Skeletal muscle tissue (tissue), 4 donors: ENCODE measurements around the gene FITM1. TPM values are rescaled to one million over a fixed set of nuclear protein-coding genes. Genes with fewer than 3 reads are reported as not detected.
"Not testable (repeated sequence)": the region's sequence is repeated elsewhere in the genome, so short reads cannot be mapped to it uniquely, and the experiment has no call there.

Source experiments
- H3K27ac ChIP-seq: one replicate; pipeline ENCODE4 v1.7.0; 2013; ENCODE audit warnings: mild to moderate bottlenecking, low read depth, low read length, inconsistent platforms
- H3K27me3 ChIP-seq, 3 donors: one replicate each; pipeline ENCODE4 v1.7.0; 2013; ENCODE audit warnings: low read length in 3 of 3; ENCODE audit not compliant: control insufficient read depth in 3 of 3, insufficient read depth in 3 of 3
- H3K36me3 ChIP-seq, 3 donors: one replicate each; pipeline ENCODE4 v1.7.0; 2013; ENCODE audit warnings: low read length in 3 of 3; ENCODE audit not compliant: control insufficient read depth in 3 of 3, insufficient read depth in 3 of 3
- H3K4me1 ChIP-seq, 3 donors: one replicate each; pipeline ENCODE4 v1.7.0; 2013; ENCODE audit warnings: low read length in 3 of 3, mild to moderate bottlenecking in 3 of 3; ENCODE audit not compliant: control insufficient read depth in 3 of 3, insufficient read depth in 3 of 3
- H3K4me3 ChIP-seq, 3 donors: one replicate each; pipeline ENCODE4 v1.7.0; 2013; ENCODE audit warnings: low read length in 3 of 3
- H3K9ac ChIP-seq, 3 donors: one replicate each; pipeline ENCODE4 v1.7.0; 2013; ENCODE audit warnings: low read length in 3 of 3, mild to moderate bottlenecking in 3 of 3, moderate library complexity in 2 of 3, low read depth in 1 of 3
- H3K9me3 ChIP-seq, 3 donors: one replicate each; pipeline ENCODE4 v1.7.0; 2013; ENCODE audit warnings: low read length in 3 of 3; ENCODE audit not compliant: control insufficient read depth in 3 of 3
- total RNA-seq: library from RNA; depleted of rRNA; stranded (reverse); fragments of >200 nt; gene quantifications from one replicate; pipeline ENCODE4 v1.2.3, GENCODE V29; 2014
- donor health status: Osteomylitis.

The FITM1 gene
- total RNA-seq, 1 donor from 2014 or later, result 172 TPM

DNA sequence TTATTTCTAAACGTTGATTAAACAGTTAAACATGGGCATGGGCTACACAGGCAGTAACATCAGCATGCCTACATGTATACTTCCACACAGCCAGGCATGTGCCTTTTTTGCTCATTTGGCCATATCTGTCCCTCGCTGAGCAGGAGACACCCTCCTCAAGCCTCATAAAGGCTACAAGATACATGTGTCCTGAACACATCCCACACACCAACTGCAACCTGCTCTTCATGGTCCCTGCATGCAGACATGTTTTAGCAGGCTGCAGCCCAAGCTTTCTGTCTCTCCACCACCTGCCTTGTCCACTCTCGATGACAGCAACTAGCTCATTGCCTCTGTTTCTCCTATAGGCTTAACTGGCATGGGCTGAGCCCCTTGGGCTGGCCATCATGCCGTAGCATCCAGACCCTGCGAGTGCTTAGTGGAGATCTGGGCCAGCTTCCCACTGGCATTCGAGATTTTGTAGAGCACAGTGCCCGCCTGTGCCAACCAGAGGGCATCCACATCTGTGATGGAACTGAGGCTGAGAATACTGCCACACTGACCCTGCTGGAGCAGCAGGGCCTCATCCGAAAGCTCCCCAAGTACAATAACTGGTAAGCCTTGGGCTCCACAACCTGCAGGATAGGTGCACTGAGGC is 33.8 kb upstream of the FITM1 start:
- H3K9me3 ChIP-seq, result no peaks in the 10 kb centered on the region
- H3K27me3 ChIP-seq, result no peaks in the 10 kb centered on the region
- no peaks in the 10 kb centered on the region for H3K36me3 ChIP-seq
- H3K4me1 ChIP-seq, result peaks cover 23 to 36% (median 33%) of the 10 kb centered on the region in 3 donors
- no peak overlapping the region for H3K4me3 ChIP-seq
- no peak overlapping the region for H3K9ac ChIP-seq
- H3K27ac ChIP-seq, result no peak overlapping the region

DNA sequence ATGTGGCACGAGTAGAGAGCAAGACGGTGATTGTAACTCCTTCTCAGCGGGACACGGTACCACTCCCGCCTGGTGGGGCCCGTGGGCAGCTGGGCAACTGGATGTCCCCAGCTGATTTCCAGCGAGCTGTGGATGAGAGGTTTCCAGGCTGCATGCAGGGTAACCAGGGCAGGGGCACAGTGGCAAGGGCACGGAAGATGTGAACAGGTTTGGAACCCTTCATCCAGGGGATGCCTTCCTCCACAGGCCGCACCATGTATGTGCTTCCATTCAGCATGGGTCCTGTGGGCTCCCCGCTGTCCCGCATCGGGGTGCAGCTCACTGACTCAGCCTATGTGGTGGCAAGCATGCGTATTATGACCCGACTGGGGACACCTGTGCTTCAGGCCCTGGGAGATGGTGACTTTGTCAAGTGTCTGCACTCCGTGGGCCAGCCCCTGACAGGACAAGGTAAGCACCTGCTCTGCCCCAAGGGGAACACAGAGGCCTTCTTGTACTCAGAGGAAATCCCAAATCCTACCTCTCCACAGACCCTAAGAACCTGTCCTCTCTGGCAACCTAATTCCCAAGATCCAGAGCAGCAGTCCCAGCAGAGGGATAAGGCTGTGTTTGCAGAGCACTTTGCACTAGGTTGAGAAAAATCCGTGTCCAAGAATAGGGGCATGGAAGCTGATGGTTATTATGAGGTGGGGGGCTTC is 32.1 kb upstream of the FITM1 start:
- Histone ChIP-seq H3K9ac (no peak overlapping the region), H3K4me1 (peaks cover 13 to 28% (median 20%) of the 10 kb centered on the region in 3 donors), H3K27me3 (no peaks in the 10 kb centered on the region), H3K36me3 (peaks cover 0 to 3% (median 0%) of the 10 kb centered on the region in 3 donors), H3K4me3 (no peak overlapping the region), H3K27ac (no peak overlapping the region), H3K9me3 (no peaks in the 10 kb centered on the region)

DNA sequence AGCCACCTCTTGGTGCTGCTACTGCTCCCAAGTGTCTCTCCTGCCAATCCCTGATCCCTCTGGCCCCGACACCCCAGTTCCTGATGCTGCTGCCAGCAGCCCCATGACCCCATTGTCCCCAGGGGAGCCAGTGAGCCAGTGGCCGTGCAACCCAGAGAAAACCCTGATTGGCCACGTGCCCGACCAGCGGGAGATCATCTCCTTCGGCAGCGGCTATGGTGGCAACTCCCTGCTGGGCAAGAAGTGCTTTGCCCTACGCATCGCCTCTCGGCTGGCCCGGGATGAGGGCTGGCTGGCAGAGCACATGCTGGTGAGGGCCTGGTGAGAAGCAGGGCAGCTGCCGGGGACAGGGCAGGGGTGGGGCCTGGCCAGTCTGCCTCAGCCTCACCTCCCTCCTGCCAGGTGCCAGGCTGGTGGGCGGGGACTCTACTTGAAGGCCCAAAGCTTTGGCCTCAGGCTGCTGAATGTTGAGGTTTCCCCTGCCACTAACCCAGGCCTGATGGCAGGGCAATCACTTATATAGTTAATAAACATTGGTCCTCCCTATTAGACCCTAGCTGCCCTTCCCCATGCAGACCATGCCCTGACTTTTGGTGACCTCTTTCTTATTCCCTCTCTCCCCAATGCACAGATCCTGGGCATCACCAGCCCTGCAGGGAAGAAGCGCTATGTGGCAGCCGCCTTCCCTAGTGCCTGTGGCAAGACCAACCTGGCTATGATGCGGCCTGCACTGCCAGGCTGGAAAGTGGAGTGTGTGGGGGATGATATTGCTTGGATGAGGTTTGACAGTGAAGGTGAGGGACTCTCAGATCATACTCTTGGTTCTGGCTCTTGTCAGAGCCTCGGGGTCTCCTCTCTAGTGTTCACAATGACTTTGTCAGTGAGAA is 31.3 kb upstream of the FITM1 start:
- H3K4me1 ChIP-seq, result peaks cover 9 to 21% (median 16%) of the 10 kb centered on the region in 3 donors
- no peaks in the 10 kb centered on the region for H3K27me3 ChIP-seq
- H3K36me3 ChIP-seq, result peaks cover 0 to 3% (median 3%) of the 10 kb centered on the region in 3 donors
- no peak overlapping the region for H3K4me3 ChIP-seq
- no peak overlapping the region for H3K9ac ChIP-seq
- no peak overlapping the region for H3K27ac ChIP-seq
- H3K9me3 ChIP-seq, result no peaks in the 10 kb centered on the region

DNA sequence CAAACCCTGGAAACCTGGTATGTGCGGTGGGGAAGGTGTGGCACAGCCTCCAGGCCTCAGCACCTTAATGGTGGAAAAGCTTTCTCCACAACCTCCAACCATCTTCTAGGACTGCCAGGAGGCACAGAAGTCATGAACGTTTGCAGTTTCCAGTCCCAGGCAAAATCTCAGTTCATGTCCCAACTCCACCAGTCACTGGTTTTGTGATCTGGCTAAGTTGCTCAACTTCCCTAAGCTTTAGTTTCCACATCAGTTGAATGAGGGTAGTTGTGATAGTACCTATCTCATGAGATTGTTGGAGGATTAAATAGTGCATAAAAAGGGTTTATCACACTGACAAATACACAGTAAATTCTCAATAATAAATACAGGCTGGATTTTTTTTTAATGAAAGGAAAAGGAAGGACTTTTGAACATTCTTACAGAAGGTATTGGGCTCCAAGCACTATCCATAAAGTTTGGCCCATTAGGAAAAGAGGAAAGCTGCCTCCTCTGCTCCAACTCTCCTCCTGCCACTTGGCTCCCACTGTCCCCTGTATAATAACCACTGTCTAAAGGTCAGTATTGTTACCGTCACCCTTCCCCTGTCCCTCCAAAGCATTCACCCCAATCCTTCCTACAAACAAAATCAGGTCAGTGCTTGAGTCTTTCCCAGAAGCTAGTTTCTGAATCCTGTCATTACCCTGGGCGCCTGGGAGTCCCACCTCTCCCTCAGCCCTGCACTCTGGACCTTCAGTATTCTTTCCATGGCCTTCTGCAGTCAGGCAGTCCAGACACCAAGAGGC is 30.1 kb upstream of the FITM1 start:
- Histone ChIP-seq H3K27me3 (no peaks in the 10 kb centered on the region), H3K4me1 (peaks cover 0 to 9% (median 6%) of the 10 kb centered on the region in 3 donors), H3K9me3 (no peaks in the 10 kb centered on the region), H3K27ac (no peak overlapping the region), H3K9ac (no peak overlapping the region), H3K4me3 (no peak overlapping the region), H3K36me3 (peaks cover 0 to 3% (median 3%) of the 10 kb centered on the region in 3 donors)

DNA sequence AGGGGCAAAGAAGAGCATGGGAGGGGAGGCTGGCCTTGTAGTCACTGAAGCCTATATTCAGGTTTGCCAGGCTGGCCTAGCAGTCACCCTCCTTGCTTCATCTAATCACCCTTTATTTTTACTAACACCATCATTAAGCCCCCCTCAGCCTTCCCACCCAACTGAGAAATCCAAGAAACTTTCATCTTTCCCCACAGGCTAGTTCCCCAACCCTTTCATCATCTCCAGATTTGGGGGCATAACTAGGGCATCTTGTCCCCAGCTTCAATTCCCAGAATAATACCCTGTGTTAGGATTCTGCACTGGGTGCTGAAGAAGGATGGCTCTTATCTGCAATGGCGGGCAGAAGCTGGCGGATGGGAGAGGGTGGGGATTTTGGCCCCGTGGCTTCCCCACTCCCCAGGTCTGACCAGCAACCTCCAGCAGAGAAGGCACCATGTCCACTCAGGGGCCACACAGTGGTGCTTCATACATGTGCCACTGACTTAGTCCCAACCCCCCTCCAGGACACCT is 29.4 kb upstream of the FITM1 start:
- H3K27me3 ChIP-seq, result no peaks in the 10 kb centered on the region
- peaks cover 0 to 3% (median 3%) of the 10 kb centered on the region in 3 donors for H3K36me3 ChIP-seq
- peaks cover 0 to 5% (median 2%) of the 10 kb centered on the region in 3 donors for H3K4me1 ChIP-seq
- no peak overlapping the region for H3K4me3 ChIP-seq
- H3K27ac ChIP-seq, result no peak overlapping the region
- H3K9ac ChIP-seq, result no peak overlapping the region
- H3K9me3 ChIP-seq, result no peaks in the 10 kb centered on the region

DNA sequence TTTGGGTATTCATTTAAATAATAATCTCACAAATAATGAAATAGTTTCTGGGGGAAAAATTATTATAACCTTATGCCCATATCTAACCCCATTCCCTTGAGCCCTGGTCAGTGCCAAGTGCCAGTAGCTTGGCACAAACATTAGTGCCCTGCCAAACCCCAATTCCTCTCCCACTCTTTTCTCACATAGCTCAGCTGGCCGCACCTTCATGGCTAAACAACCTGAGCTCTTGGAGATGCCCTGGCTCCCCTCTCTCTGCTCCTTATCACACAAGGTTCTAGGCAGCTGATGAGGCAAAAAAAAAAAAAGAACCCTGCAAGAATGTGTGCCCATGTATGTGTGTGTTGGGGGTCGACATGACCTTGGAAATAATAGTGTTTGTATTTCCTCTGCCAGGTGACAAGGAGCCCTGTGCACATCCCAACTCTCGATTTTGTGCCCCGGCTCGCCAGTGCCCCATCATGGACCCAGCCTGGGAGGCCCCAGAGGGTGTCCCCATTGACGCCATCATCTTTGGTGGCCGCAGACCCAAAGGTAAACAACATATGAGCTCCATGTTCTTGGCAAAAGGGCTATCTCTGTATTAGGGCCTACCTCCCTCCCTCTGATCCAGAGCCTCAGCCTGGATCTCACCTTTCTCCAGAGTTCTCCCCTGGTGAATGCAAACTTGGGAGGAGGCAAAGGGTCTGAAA is 28.0 kb upstream of the FITM1 start:
- Histone ChIP-seq H3K9ac (no peak overlapping the region), H3K27me3 (no peaks in the 10 kb centered on the region), H3K27ac (no peak overlapping the region), H3K9me3 (no peaks in the 10 kb centered on the region), H3K4me3 (no peak overlapping the region), H3K4me1 (peaks cover 0 to 5% (median 2%) of the 10 kb centered on the region in 3 donors), H3K36me3 (peaks cover 0 to 3% (median 3%) of the 10 kb centered on the region in 3 donors)

DNA sequence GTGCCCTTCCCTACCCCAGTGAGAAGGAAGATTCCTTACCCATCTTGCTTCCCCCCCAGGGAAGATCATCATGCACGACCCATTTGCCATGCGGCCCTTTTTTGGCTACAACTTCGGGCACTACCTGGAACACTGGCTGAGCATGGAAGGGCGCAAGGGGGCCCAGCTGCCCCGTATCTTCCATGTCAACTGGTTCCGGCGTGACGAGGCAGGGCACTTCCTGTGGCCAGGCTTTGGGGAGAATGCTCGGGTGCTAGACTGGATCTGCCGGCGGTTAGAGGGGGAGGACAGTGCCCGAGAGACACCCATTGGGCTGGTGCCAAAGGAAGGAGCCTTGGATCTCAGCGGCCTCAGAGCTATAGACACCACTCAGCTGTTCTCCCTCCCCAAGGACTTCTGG is 27.0 kb upstream of the FITM1 start:
- Histone ChIP-seq H3K4me3 (no peak overlapping the region), H3K4me1 (peaks cover 0 to 5% (median 2%) of the 10 kb centered on the region in 3 donors), H3K36me3 (peaks cover 0 to 3% (median 3%) of the 10 kb centered on the region in 3 donors), H3K27ac (no peak overlapping the region), H3K27me3 (no peaks in the 10 kb centered on the region), H3K9me3 (no peaks in the 10 kb centered on the region), H3K9ac (no peak overlapping the region)

DNA sequence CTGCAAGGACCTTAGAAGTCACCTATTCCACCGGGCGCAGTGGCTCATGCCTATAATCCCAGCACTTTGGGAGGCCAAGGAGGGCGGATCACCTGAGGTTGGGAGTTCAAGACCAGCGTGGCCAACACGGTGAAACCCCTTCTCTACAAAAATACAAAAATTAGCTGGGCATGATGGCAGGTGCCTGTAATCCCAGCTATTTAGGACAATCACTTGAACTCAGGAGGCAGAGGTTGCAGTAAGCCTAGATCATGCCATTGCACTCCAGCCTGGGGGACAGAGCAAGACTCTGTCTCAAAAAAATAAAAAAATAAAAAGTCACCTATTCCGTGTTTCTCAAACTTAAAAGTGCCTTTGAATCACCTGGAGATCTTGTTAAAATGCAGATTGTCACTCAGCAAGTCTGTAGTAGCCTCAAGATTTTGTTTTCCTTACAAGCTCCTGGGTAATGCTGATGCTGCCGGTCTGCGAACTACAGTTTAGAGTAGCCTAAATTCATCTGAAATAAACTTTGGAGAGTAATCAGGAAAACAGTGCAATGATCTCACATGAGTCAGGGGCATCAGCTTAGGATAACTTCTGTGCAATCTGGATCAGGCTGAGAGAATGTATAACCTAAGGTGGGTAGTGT is 24.7 kb upstream of the FITM1 start:
- not testable (repeated sequence) for H3K4me1 ChIP-seq, H3K27ac ChIP-seq, H3K9ac ChIP-seq, H3K9me3 ChIP-seq, H3K36me3 ChIP-seq, H3K27me3 ChIP-seq, H3K4me3 ChIP-seq
